Measurements from ENCODE around the gene PGAM4.

GRCh38 chrX:77977095-77977494 is 7.7 kb upstream of the PGAM4 start:
- TF ChIP-seq CTCF (conservative IDR thresholded peaks at IDR 0.05) (no peak), ZFX (IDR thresholded peaks at IDR 0.05) (no peak)

All from C4-2B (cell line).